NCI-H526 (cell line): ENCODE measurements around the gene CDK14.
"Not testable (repeated sequence)": the region's sequence is repeated elsewhere in the genome, so short reads cannot be mapped to it uniquely, and the experiment has no call there.

Source experiments
- DNase-seq, 2 experiments: peaks; one replicate each; lab custom pipeline; 2025; lab: John Stamatoyannopoulos, UW

CDK14 gene

GRCh38 chr7:91156316-91157185 is 560.4 kb downstream of the CDK14 start:
- DNase-seq, result no peak

GRCh38 chr7:91157579-91158320 is 561.6 kb downstream of the CDK14 start:
- no peak for DNase-seq

- no peak for DNase-seq
Observed at GRCh38 chr7:91162436-91162835, 566.3 kb downstream of the CDK14 start.

- DNase-seq, result no peak
Observed at GRCh38 chr7:91164506-91164905, 568.4 kb downstream of the CDK14 start.

- no peak for DNase-seq
Observed at GRCh38 chr7:91165006-91165845, 569.1 kb downstream of the CDK14 start.

- DNase-seq, result no peak
Observed at GRCh38 chr7:91165846-91166230, 569.7 kb downstream of the CDK14 start.

GRCh38 chr7:91168871-91169829 is 573.0 kb downstream of the CDK14 start:
- DNase-seq, result no peak

- DNase-seq, result no peak
Observed at GRCh38 chr7:91169830-91170191, 573.7 kb downstream of the CDK14 start.

- DNase-seq, result not testable (repeated sequence)
Observed at GRCh38 chr7:91173265-91173664, 577.1 kb downstream of the CDK14 start.

GRCh38 chr7:91180746-91181145 is 584.6 kb downstream of the CDK14 start:
- DNase-seq, result no peak

GRCh38 chr7:91181949-91182348 is 585.8 kb downstream of the CDK14 start:
- no peak for DNase-seq

- DNase-seq, result no peak
Observed at GRCh38 chr7:91182819-91183764, 587.0 kb downstream of the CDK14 start.

GRCh38 chr7:91185771-91186170 is 589.6 kb downstream of the CDK14 start:
- no peak for DNase-seq

GRCh38 chr7:91187061-91187460 is 590.9 kb downstream of the CDK14 start:
- DNase-seq, result no peak

- DNase-seq, result no peak
Observed at GRCh38 chr7:91191771-91192170, 595.6 kb downstream of the CDK14 start.

GRCh38 chr7:91193141-91193540 is 597.0 kb downstream of the CDK14 start:
- no peak for DNase-seq

- DNase-seq, result no peak
Observed at GRCh38 chr7:91194841-91195240, 598.7 kb downstream of the CDK14 start.

- DNase-seq, result no peak
Observed at GRCh38 chr7:91196058-91196457, 599.9 kb downstream of the CDK14 start.

- DNase-seq, result no peak
Observed at GRCh38 chr7:91198371-91198770, 602.2 kb downstream of the CDK14 start.

GRCh38 chr7:91199601-91200000 is 603.5 kb downstream of the CDK14 start:
- DNase-seq, result no peak
